ENCODE data around the gene RAB31.

Gene RAB31

GRCh38 chr18:9737472-9738121, 29.5 kb downstream of the RAB31 start:
- DNase-seq (ENCODE audit: low read depth) = no peak

- no peak for DNase-seq (ENCODE audit: low read depth)
Measured at GRCh38 chr18:9738266-9738969, 30.3 kb downstream of the RAB31 start.

DNA sequence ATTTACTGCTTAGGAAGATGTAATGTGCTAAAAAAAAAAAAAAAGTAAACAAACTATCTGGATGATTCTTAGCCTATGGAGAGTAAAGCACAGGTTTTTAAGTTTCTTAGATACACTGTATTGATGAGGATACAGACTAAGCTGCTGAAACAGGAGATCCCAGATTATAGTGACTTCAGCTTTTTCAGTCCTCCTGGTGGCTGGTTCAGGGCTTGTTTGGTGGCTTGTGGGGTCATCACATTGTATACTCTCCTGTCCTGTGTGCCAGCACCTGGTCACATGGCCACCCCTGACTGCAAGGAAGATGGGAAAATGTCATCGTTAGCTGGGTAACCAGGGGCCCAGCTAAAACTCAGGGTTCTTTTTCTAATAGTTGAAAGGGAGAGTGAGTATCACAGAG, 31.4 kb downstream of the RAB31 start:
- no peak for DNase-seq (ENCODE audit: low read depth)

DNA sequence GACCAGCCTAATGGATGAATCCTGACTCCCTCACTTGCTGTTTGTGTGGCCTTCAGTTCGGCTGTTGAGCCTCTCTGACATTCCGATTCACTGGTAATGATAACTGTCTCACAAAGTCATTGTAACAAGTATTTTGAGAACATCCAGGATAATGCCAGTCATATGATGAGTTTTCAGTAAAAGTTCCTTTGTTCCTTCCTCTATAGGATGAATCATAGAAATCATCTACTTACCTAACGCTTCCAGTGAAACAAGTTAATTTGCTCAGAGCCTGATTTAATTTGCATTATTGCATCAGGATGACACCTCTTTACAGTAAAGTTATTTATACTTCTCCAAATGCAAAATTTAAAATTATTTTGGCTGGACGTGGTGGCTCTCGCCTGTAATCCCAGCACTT, 32.0 kb downstream of the RAB31 start:
- no peak for DNase-seq (ENCODE audit: low read depth)

- DNase-seq (ENCODE audit: low read depth) = no peak
Measured at GRCh38 chr18:9741406-9741792, 33.3 kb downstream of the RAB31 start.

DNA sequence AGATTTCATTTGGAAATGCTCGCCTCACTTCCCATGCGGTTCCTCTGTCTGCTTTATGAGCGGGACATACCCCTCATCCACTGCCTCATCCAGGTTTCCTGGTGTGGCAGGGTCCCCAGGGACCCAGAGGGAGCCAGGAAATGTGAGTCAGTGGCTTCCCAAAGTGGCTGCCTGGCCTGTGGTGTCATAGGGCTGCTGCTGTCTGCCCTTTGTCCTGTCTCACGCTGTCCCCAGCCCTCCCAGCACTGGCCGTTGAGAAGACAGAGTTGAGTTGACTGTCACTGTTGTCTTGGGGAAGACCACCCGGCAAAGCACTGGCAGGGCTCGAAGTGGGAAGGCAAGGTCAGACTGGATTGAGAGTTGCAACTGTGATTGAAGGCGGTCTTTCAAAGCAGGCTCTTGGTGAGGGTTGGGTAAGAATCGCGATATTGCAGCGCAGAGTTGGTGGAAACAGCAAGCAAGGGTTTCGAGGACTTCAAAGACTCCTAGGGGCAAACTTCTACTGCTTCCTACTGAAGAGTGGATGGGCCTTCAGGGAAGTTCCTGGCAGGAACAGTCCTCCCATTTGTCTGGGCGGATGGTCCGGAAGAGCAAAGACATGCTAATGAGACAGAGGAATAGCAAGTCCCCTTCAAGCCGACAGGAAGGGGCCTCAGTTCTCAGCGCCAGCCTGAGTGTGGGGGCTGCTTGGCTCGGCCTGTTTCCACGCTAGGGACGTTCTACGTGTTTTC, 33.9 kb downstream of the RAB31 start:
- no peak for DNase-seq (ENCODE audit: low read depth)

- no peak for DNase-seq (ENCODE audit: low read depth)
Measured at GRCh38 chr18:9742524-9743131, 34.5 kb downstream of the RAB31 start.

- DNase-seq (ENCODE audit: low read depth) = no peak
Measured at GRCh38 chr18:9743200-9744016, 35.3 kb downstream of the RAB31 start.

DNA sequence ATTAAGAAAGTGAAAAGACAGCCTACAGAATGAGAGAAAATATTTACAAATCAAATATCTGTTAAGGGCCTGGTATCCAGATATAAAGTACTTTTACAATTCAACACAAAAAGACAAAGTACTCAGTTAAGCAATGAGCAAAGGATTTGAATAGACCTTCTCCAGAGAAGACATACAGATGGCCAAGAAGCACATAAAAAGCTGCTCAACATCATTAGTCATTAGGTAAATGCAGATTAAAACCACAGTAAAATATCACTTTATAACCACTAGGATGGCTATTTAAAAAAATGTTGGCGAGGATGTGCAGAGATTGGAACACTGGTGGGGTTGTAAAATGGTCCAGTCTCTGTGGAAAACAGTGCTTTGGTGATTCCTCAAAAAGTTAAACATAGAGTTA, 38.9 kb downstream of the RAB31 start:
- no peak for DNase-seq (ENCODE audit: low read depth)

DNA sequence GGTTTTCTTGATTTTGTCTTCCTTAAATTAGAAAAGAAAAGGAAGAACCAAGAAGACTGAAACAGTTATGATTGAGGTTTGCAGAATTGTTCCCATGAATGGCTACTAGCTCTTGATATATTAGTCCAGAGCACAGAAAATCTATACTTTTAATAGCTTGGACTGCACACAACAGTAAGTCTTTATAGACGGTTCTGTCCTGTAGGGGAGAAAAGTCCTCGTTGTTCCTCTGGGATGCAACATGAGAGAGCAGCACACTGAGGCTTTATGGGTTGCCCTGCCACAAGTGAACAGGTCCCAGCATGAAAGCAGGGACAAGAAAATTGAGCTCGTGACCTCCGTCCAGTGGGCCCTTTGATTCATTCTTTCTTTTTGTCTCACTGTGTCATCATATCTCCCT, 41.5 kb downstream of the RAB31 start:
- no peak for DNase-seq (ENCODE audit: low read depth)

DNA sequence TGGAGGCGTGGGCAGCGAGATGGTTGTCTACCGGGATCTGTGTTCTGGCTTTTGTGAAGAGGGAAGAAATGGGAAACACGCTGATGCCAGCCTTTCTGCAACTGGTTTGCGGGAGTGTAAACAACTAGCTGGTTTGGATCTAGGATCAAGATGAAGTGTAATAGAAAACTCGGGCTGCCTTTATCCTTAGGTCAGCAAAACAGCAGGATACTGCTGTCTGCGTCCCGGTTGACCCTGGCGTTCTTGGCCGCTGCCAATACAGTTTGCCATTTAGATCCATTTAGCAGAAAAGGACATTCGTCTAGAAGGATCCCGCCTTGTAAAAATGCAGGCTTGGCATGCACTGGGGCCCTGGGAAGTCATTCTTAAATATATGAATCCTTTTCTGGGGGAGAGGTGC, 42.0 kb downstream of the RAB31 start:
- no peak for DNase-seq (ENCODE audit: low read depth)

DNA sequence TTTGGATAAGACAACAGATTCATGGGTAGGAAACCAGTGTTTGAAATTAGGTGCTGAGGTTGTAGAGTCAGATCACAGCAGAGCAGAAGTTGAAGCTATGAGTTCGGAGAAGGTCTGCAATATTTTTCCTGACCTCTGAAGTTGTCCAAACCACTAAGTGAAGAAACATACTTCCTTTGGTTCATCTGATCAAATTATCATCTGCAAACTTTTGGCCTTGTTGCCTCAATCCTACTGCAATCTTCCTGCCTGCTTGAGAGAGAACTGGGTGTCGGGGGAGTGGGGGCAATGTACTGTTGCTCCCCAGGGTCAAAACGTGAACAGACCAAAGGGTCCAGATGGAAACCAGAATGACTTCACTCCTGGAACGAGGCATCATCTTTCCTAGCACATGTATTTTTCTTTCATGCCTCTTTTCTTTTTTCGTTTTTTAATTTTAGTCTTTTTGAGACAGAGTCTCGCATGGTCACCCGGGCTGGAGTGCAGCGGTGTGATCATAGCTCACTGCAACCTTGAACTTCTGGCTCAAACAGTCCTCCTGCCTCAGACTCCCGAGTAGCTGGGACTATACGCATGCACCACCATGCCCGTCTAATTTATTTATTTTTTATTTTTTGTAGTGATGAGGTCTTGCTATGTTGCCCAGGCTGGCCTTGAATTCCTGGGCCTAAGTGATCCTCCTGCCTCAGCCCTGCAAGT, 42.7 kb downstream of the RAB31 start:
- no peak for DNase-seq (ENCODE audit: low read depth)

GRCh38 chr18:9751371-9752031, 43.4 kb downstream of the RAB31 start:
- no peak for DNase-seq (ENCODE audit: low read depth)

GRCh38 chr18:9753846-9754245, 45.7 kb downstream of the RAB31 start:
- DNase-seq (ENCODE audit: low read depth) = no peak

GRCh38 chr18:9755110-9755509, 47.0 kb downstream of the RAB31 start:
- DNase-seq (ENCODE audit: low read depth) = no peak

DNA sequence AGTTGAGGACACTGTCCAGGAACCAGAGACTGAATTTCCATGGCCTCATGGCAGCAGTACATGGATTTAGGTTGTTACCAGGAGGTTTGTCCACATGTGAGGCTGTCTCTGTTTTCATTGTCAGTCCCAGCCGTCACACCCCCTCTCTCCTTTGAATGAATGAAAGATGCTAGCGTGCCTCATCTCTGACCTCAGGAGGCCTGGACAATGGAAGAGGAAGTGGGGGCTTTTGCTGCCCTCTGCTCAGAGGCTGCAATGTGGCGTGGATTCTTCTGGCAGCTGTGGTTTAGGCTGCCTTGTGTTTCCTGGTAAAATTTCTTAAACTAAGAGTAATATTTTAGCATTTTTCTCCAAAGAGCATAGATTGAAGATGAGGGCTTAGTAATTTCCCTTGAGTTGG, 47.5 kb downstream of the RAB31 start:
- no peak for DNase-seq (ENCODE audit: low read depth)

DNA sequence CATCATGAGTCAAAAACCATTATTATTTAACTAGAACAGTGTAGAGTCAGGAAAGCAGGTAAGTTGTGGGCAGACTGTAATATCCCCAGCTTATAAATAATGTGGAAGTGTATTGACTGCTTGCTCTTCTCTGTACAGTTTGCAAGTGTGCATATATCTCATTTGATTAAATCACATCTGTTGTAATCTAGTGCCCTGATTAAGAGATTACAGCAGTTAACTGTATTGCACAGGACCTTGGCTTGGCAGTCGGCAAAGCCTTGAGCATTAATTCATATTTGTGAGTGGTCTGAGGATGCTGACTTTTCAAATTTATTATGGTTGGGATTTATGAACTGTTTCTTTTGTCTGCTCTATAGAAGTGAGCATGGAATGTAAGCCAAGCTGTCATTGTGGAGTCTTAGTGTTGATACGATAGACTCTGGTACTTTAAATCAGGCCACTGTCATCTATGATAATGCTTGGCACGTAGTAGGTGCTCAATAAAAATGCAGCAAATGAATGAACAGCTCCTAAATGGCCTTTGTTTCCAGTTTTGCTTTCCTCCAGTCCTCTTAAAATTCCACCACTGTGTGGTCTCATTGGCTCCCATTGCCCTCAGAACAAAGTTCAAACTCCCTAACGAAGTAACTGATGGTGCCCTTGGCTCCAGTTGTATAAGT, 48.3 kb downstream of the RAB31 start:
- DNase-seq (ENCODE audit: low read depth) = no peak

GRCh38 chr18:9756933-9757470, 48.9 kb downstream of the RAB31 start:
- DNase-seq (ENCODE audit: low read depth) = no peak

DNA sequence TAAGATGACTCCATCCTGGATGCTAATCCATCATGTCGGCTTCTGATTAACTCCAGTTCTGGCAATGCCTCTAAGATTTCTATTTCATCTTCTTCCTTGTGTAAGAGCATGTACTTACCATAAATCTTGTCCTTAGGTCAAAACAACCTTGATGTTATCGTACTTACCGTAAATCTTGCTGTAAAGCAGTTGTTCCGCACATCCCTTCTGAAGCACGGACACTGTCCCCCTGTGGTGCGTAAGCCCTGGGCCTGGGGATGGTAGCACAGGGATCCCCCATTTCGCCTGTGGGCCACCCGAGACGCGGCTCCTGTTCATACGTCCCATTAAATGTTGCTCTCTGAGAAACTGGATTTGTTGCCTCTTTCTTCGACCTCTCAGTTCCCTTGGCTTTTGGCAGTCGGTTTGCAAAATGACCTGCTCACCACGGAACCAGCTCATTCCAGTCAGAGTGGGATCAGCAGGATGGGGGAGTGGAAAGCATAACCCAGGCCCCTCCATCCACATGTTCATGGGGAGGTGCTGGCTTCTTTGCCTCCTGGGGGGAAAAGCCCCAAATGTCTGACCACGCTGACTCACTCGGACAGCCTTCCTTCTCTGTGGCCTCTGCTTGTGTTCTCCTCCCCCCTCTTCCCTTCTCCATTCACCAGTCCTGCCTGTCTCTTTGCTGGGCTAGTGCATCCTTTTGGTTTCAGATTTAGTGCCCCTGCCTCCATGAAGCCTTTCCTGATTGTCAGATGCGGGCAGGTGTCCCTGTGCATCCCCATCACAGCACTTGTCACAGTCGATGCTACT, 49.9 kb downstream of the RAB31 start:
- no peak for DNase-seq (ENCODE audit: low read depth)
